WTC11 (cell line): Measurements from ENCODE around the gene SULT2B1. TPM values are rescaled to one million over a fixed set of nuclear protein-coding genes. Genes with fewer than 3 reads are reported as not detected.

Experiments
- ATAC-seq: fragments of 200-7000 bp; cut with Tn5 transposase; 2 replicates; pipeline ENCODE4 v1.10.0; 2021; ENCODE audit warnings: mild to moderate bottlenecking, moderate library complexity
- CTCF ChIA-PET: fragments of 300-600 bp; sonication (Branson Sonifier 250); formaldehyde crosslinking; loops from one replicate; lab custom pipeline; 2021; ENCODE audit warnings: antibody characterized with exemption; lab: Charles Lee
- POLR2A ChIA-PET: fragments of 350-600 bp; sonication (Branson Sonifier 250); formaldehyde crosslinking; loops from one replicate; lab custom pipeline; 2021; ENCODE audit warnings: antibody characterized with exemption; lab: Charles Lee
- DNase-seq: peaks from one replicate; pipeline ENCODE4 v3.0.0; 2021; ENCODE audit warnings: low spot score
- H3K27ac Mint-ChIP-seq: 2 replicates; pipeline ENCODE4 v1.8.0; 2021; ENCODE audit warnings: mixed read lengths
- H3K27me3 Mint-ChIP-seq: 2 replicates; pipeline ENCODE4 v1.8.0; 2021; ENCODE audit warnings: low read depth, mild to moderate bottlenecking, moderate library complexity, mixed read lengths
- H3K36me3 Mint-ChIP-seq: 2 replicates; pipeline ENCODE4 v1.8.0; 2021; ENCODE audit warnings: mixed read lengths
- H3K4me1 Mint-ChIP-seq: 2 replicates; pipeline ENCODE4 v1.8.0; 2022; ENCODE audit warnings: mixed read lengths
- H3K4me3 Mint-ChIP-seq: 2 replicates; pipeline ENCODE4 v1.8.0; 2021; ENCODE audit warnings: mild to moderate bottlenecking, moderate library complexity, mixed read lengths
- H3K9me3 Mint-ChIP-seq: 2 replicates; pipeline ENCODE4 v1.8.0; 2021; ENCODE audit warnings: mixed read lengths
- ATF3 ChIP-seq: sonication (generic); formaldehyde crosslinking; conservative IDR thresholded peaks from 2 replicates; pipeline ENCODE4 v1.8.1; 2022; ENCODE audit warnings: mild to moderate bottlenecking, missing genetic modification reagents
- E2F4 ChIP-seq: sonication (generic); formaldehyde crosslinking; IDR thresholded peaks from 2 replicates; pipeline ENCODE4 v1.8.1; 2022; ENCODE audit warnings: low read depth, mild to moderate bottlenecking, moderate library complexity, missing genetic modification reagents, borderline replicate concordance
- E2F5 ChIP-seq: sonication (generic); formaldehyde crosslinking; IDR thresholded peaks from 2 replicates; pipeline ENCODE4 v1.8.1; 2022; ENCODE audit warnings: mild to moderate bottlenecking, moderate library complexity, missing genetic modification reagents
- FOXP4 ChIP-seq: sonication (generic); formaldehyde crosslinking; IDR thresholded peaks from 2 replicates; pipeline ENCODE4 v1.8.0; 2022; ENCODE audit warnings: mild to moderate bottlenecking, missing genetic modification reagents
- HMGA2 ChIP-seq: fragments of 250-450 bp; sonication (Bioruptor Pico); IDR thresholded peaks from 2 replicates; pipeline ENCODE4 v1.4.0; 2021; ENCODE audit warnings: mild to moderate bottlenecking, moderate library complexity
- IRF2 ChIP-seq: sonication (generic); formaldehyde crosslinking; IDR thresholded peaks from 2 replicates; pipeline ENCODE4 v1.8.0; 2022; ENCODE audit warnings: low read depth, missing genetic modification reagents, borderline replicate concordance
- JAZF1 ChIP-seq: fragments of 250-450 bp; sonication (Bioruptor Pico); IDR thresholded peaks from 2 replicates; pipeline ENCODE4 v1.9.0; 2021; ENCODE audit warnings: moderate library complexity, mild to moderate bottlenecking, inconsistent platforms
- MLX ChIP-seq: sonication (generic); formaldehyde crosslinking; IDR thresholded peaks from 2 replicates; pipeline ENCODE4 v1.8.1; 2023; ENCODE audit warnings: mild to moderate bottlenecking, missing genetic modification reagents, moderate library complexity
- NFE2L1 ChIP-seq: sonication (generic); formaldehyde crosslinking; IDR thresholded peaks from 2 replicates; pipeline ENCODE4 v1.8.1; 2023; ENCODE audit warnings: missing genetic modification reagents
- NR2C2 ChIP-seq: sonication (generic); formaldehyde crosslinking; IDR thresholded peaks from 2 replicates; pipeline ENCODE4 v1.8.0; 2022; ENCODE audit warnings: mild to moderate bottlenecking, missing genetic modification reagents
- OVOL2 ChIP-seq: fragments of 250-450 bp; sonication (Bioruptor Pico); IDR thresholded peaks from 2 replicates; pipeline ENCODE4 v1.9.0; 2021; ENCODE audit warnings: mild to moderate bottlenecking, borderline replicate concordance
- RORB ChIP-seq: fragments of 250-450 bp; sonication (Bioruptor Pico); IDR thresholded peaks from 2 replicates; pipeline ENCODE4 v1.9.0; 2021; ENCODE audit warnings: mild to moderate bottlenecking
- ZNF121 ChIP-seq: sonication (generic); formaldehyde crosslinking; IDR thresholded peaks from 2 replicates; pipeline ENCODE4 v1.8.0; 2023; ENCODE audit warnings: missing genetic modification reagents
- ZNF423 ChIP-seq: fragments of 250-450 bp; sonication (Bioruptor Pico); IDR thresholded peaks from 2 replicates; pipeline ENCODE4 v2.1.2; 2022; ENCODE audit warnings: mild to moderate bottlenecking, moderate library complexity
- ZNF671 ChIP-seq: fragments of 250-450 bp; sonication (Bioruptor Pico); IDR thresholded peaks from 2 replicates; pipeline ENCODE4 v1.8.0; 2021; ENCODE audit warnings: mild to moderate bottlenecking
- total RNA-seq: library from RNA; stranded (reverse); gene quantifications from 3 replicates; pipeline ENCODE4 v1.2.3, GENCODE V29; 2021

The SULT2B1 gene
- total RNA-seq, 1 experiment from 2014 or later = 0.96 TPM

- TF ChIP-seq OVOL2 (no peak), NR2C2 (CRISPR knock-in tag) (no peak), RORB (CRISPR knock-in tag) (no peak), JAZF1 (CRISPR knock-in tag) (no peak), ZNF423 (no peak), NFE2L1 (CRISPR knock-in tag) (no peak), MLX (CRISPR knock-in tag) (no peak), E2F4 (no peak), ATF3 (CRISPR knock-in tag) (no peak), FOXP4 (CRISPR knock-in tag) (peak; percentile 78; the same call in 1 of the 2 replicates), IRF2 (CRISPR knock-in tag) (0 out of 2 replicates have a peak, but pooled peaks have one; percentile 61), ZNF671 (CRISPR knock-in tag) (no peak), E2F5 (CRISPR knock-in tag) (no peak)
Observed at GRCh38 chr19:48618916-48619691, 67.1 kb downstream of the SULT2B1 start, which contains the start of the genes RPL18 and SPHK2 (continued).

- ATAC-seq = no peak
- DNase-seq = no peak
- no peak for TF ChIP-seq HMGA2 (CRISPR knock-in tag)
- no peak for TF ChIP-seq ATF3 (CRISPR knock-in tag)
- 0 out of 2 replicates have a peak, but pooled peaks have one; percentile 19 for TF ChIP-seq ZNF121 (CRISPR knock-in tag)
- POLR2A ChIA-PET = interaction anchor here (0.5 to 2.8 kb wide), 12 partner anchors 7 to 289 kb away, joined by 3 to 23 read pairs (median 4); partner anchors contain the start of gene KDELR1
- Mint-ChIP-seq H3K4me1 (peaks cover 55% of the 10 kb centered on the region), H3K27ac (peak overlapping the region; percentile 100), H3K4me3 (peak overlapping the region; percentile 99), H3K9me3 (no peaks in the 10 kb centered on the region), H3K27me3 (no peaks in the 10 kb centered on the region; the same call in 1 of the 2 replicates), H3K36me3 (peaks cover 43% of the 10 kb centered on the region)
- CTCF ChIA-PET = interaction anchor here (1.0 to 1.6 kb wide), 7 partner anchors 10 to 138 kb away, joined by 3 to 13 read pairs (median 4); no protein-coding TSS in a partner anchor
Observed at GRCh38 chr19:48619692-48620585, 68.0 kb downstream of the SULT2B1 start.
